ENCODE measurements around the gene CSPG5. TPM values are rescaled to one million over a fixed set of nuclear protein-coding genes. Genes with fewer than 3 reads are reported as not detected.

CSPG5 gene
- total RNA-seq, 4 donors from 2014 or later, result 0.47 to 4.7 (median 1.2) TPM

- DNase-seq (ENCODE audit: low spot score) (no peak), ATAC-seq (ENCODE audit: low FRiP score) (no peak)
- TF ChIP-seq CTCF (IDR thresholded peaks at IDR 0.05), result no peak
Measured at GRCh38 chr3:47567149-47567548, 11.5 kb downstream of the CSPG5 start.

- ATAC-seq (ENCODE audit: low FRiP score), result no peak
- TF ChIP-seq CTCF (IDR thresholded peaks at IDR 0.05), result no peak
- no peak for DNase-seq (ENCODE audit: low spot score)
Measured at GRCh38 chr3:47566667-47567066, 12.0 kb downstream of the CSPG5 start.

GRCh38 chr3:47565734-47566550 is 12.7 kb downstream of the CSPG5 start:
- no peak for TF ChIP-seq CTCF (IDR thresholded peaks at IDR 0.05)
- DNase-seq (ENCODE audit: low spot score) (no peak), ATAC-seq (ENCODE audit: low FRiP score) (no peak)

DNA sequence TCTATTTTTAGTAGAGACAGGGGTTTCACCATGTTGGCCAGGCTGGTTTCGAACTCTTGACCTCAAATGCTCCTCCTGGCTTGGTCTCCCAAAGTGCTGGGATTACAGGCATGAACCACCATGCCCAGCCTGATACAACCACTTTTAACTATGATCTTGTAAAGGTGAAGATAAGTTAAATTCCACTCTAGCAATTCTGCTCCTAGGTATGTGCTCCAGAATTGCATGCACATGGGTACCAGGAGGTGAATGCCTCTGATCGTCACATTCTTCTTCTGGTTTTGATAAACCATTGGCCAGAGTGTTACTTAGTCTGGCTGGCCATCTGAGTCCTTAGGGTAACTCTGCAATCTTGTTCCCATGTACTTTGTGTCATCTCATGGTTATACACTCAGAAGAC is 22.3 kb downstream of the CSPG5 start:
- TF ChIP-seq CTCF (IDR thresholded peaks at IDR 0.05), result no peak
- ATAC-seq (ENCODE audit: low FRiP score), result no peak
- no peak for DNase-seq (ENCODE audit: low spot score)

DNA sequence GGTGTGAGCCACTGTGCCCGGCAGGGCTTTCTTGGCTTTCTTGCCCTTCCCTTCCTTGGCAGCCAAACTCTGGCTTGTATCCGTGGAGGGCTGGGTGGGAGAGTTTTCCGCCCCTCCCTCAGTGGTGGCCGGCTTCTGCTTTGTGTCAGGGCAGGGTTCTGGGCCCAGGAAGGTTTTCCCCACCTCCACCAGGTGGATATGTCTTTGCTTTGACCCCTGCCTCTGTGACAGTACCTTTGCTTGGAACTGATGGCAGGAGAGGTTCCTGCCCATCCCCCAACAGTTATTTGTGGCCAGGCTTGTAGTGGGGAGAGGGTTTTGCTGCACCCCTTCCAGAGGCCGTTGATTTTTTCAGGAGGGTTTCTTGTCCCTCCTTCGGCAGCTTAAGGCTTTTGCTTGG is 24.3 kb downstream of the CSPG5 start:
- no peak for ATAC-seq (ENCODE audit: low FRiP score)
- DNase-seq (ENCODE audit: low spot score), result no peak
- TF ChIP-seq CTCF (IDR thresholded peaks at IDR 0.05), result no peak

DNA sequence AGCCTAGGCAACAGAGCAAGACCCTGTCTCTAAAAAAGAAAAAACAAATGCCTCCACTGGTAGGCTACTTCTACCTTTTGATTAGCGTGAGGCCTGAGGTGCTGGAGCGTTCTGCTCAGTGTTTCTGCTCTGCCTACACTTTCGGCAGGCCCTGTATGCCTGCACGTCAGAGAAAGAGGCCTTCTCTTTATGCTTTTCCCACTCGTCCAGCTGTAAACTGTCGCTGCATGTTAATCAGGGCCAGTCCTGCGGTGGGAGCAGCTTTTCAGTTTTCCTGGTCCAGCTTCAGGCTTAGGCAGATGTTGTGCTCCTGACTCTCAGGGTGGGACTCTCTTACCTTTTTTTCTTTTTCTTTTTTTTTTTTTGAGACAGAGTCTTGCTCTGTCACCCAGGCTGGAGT is 25.3 kb downstream of the CSPG5 start:
- no peak for TF ChIP-seq CTCF (IDR thresholded peaks at IDR 0.05)
- no peak for ATAC-seq (ENCODE audit: low FRiP score)
- no peak for DNase-seq (ENCODE audit: low spot score)

All from omental fat pad (tissue), 4 donors.